Ectodermal cell (in vitro differentiated cells): ENCODE data around the gene SCUBE1.
"Not testable (repeated sequence)": the region's sequence is repeated elsewhere in the genome, so short reads cannot be mapped to it uniquely, and the experiment has no call there.

Source experiments
- H3K27ac ChIP-seq: 2 replicates; pipeline ENCODE4 v1.7.0; 2013; ENCODE audit warnings: mild to moderate bottlenecking, low read depth, low read length; ENCODE audit not compliant: insufficient read depth, poor library complexity, severe bottlenecking
- H3K27me3 ChIP-seq: 2 replicates; pipeline ENCODE4 v1.7.0; 2013; ENCODE audit warnings: mild to moderate bottlenecking, low read length; ENCODE audit not compliant: insufficient read depth, control insufficient read depth, poor library complexity, severe bottlenecking
- H3K36me3 ChIP-seq: one replicate; pipeline ENCODE4 v1.7.0; 2013; ENCODE audit warnings: low read length; ENCODE audit not compliant: control insufficient read depth, insufficient read depth
- H3K4me1 ChIP-seq: one replicate; pipeline ENCODE4 v1.7.0; 2013; ENCODE audit warnings: low read length; ENCODE audit not compliant: control insufficient read depth, insufficient read depth
- H3K4me3 ChIP-seq: 2 replicates; pipeline ENCODE4 v1.7.0; 2013; ENCODE audit warnings: low read depth, low read length, control low read depth; ENCODE audit not compliant: insufficient read depth
- H3K9me3 ChIP-seq: 2 replicates; pipeline ENCODE4 v1.7.0; 2013; ENCODE audit warnings: mild to moderate bottlenecking, low read length, moderate library complexity; ENCODE audit not compliant: control insufficient read depth
- WGBS, 2 experiments: methylation state at CpG; one replicate each; pipeline ENCODE4 v1.1.7; 2013; ENCODE audit warnings: missing lambda C conversion rate in 2 of 2; 5-methylcytosine and 5-hydroxymethylcytosine counted together

SCUBE1 gene

GRCh38 chr22:43287441-43287840 lies 55.7 kb downstream of the SCUBE1 start:
- Histone ChIP-seq H3K4me3 (no peak overlapping the region), H3K4me1 (peaks cover 12% of the 10 kb centered on the region), H3K27ac (no peak overlapping the region), H3K36me3 (no peaks in the 10 kb centered on the region), H3K9me3 (no peaks in the 10 kb centered on the region), H3K27me3 (no peaks in the 10 kb centered on the region)
- 84 to 85% methylated on average over 4 of the region's 4 CpGs for WGBS, 2 experiments

DNA sequence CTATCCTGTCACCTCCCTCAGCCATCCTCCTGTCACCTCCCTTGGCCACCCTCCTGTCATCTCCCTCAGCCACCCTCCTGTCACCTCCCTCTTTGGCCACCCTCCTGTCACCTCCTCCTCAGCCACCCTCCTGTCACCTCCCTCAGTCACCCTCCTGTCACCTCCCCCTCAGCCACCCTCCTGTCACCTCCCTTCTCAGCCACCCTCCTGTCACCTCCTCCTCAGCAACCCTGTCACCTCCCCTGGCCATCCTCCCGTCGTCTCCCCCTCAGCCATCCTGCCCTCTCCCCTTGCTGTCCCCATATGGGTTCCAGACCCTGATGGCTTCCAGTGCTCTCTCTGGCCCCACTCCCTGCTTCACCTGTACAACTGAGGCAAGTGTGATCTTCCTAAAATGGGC lies 61.8 kb downstream of the SCUBE1 start:
- Histone ChIP-seq H3K4me3 (no peak overlapping the region), H3K36me3 (no peaks in the 10 kb centered on the region), H3K27ac (no peak overlapping the region), H3K4me1 (peaks cover 12% of the 10 kb centered on the region), H3K9me3 (no peaks in the 10 kb centered on the region), H3K27me3 (peaks cover 3% of the 10 kb centered on the region)
- 92 to 96% methylated on average over 2 of the region's 2 CpGs for WGBS, 2 experiments

DNA sequence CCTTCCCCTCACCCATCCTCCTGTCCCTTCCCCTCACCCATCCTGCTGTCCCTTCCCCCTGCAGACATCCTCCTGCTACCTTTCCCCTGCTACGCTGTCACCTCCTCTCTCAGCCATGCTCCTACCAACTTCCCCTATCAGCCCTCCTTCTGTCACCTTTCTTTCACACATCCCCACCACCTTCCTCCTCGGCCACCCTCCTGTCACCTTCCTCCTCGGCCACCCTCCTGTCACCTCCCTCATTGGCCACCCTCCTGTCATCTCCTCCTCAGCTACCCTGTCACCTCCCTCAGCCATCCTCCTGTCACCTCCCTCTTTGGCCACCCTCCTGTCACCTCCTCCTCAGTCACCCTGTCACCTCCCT lies 62.7 kb downstream of the SCUBE1 start:
- not testable (repeated sequence) for H3K9me3 ChIP-seq, H3K27me3 ChIP-seq, H3K36me3 ChIP-seq, H3K4me3 ChIP-seq, H3K27ac ChIP-seq
- peaks cover 21% of the 10 kb centered on the region for H3K4me1 ChIP-seq
- WGBS, 2 experiments, result 75 to 87% methylated on average over 3 of the region's 3 CpGs

DNA sequence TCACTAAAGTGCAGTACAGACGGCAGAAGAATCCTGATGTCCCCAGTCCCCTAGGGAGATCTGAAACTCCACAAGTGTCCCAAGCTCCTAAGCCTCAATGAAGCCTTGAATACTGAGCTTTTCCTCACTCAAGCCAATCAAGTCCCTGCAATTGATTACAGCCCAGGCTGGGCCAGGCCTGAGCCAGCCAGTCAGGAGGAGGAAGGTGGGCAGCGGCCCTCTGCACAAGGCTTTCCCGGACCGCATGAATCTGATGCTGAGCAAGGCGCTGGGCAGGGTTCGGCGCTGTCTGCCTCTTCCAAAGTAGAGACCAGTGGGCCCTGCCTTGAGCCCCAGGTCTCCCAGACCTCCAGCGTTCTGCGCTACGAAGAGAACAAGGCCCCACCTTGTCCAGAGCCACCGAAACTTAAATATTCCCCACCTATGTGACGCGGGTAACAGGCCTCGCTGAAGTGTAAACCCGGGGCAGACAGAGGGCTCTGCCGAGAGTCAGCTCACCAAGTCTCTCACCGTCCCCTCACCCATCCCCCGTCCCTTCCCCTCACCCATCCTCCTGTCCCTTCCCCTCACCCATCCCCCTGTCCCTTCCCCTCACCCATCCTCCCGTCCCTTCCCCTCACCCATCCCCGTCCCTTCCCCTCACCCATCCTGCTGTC lies 63.2 kb downstream of the SCUBE1 start:
- WGBS, 2 experiments, result 56 to 60% methylated on average over 20 of the region's 20 CpGs
- peaks cover 6% of the 10 kb centered on the region for H3K27me3 ChIP-seq
- H3K9me3 ChIP-seq, result no peaks in the 10 kb centered on the region
- peaks cover 24% of the 10 kb centered on the region for H3K4me1 ChIP-seq
- no peak overlapping the region for H3K4me3 ChIP-seq
- no peaks in the 10 kb centered on the region for H3K36me3 ChIP-seq
- no peak overlapping the region for H3K27ac ChIP-seq

DNA sequence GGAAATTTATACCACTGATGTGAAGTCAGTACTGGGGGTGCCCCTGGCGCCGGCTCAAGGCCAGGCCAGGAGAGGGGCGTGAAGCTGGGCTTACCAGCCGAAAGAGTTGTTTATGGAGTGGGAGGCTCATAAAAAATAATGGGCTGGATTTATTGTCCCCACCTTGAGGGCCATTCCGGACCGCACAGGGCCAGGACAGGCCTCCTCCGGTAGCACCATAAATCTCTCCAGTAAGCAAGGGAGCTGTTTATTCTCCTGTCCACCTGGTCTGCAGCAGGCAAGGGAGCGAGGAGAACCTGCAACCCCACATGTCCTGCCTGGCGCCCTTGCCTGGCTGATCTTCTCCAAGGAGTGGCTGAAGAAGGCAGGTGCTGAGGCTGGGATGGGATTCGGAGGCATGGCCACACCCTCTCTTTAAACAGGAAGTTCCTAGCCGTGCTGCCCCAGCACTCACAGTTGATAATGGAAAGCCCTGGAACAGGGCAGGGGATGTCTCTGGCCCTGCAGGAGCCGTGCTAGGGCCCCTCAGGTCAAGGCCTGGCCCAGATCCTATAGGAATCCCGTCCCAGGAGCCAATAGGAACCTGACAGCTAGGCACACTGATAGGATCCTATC lies 65.1 kb downstream of the SCUBE1 start:
- H3K36me3 ChIP-seq, result no peaks in the 10 kb centered on the region
- WGBS, 2 experiments, result 87 to 88% methylated on average over 13 of the region's 13 CpGs
- H3K4me1 ChIP-seq, result peaks cover 24% of the 10 kb centered on the region
- H3K27me3 ChIP-seq, result peaks cover 6% of the 10 kb centered on the region
- H3K4me3 ChIP-seq, result no peak overlapping the region
- no peak overlapping the region for H3K27ac ChIP-seq
- H3K9me3 ChIP-seq, result no peaks in the 10 kb centered on the region

DNA sequence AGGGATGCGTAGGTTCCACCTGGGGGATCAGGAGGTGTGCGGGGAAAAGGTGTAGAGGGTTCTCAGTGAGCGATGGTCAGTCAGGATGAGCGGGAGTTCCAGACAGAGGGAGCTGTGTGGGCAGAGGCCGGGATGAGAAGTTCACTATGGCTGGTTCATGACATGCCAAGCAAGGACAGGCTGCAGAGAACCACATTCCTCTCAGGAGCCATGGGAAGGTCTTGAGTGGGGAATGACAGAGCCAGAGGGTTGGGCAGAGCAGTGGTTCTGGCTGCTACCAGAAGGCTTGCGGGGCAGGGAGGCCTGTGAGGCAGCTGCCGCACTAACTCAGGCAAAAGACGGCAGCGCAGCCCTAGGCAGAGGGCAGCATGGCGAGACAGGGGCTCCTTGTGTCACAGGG lies 66.1 kb downstream of the SCUBE1 start:
- H3K36me3 ChIP-seq, result no peaks in the 10 kb centered on the region
- H3K27ac ChIP-seq, result no peak overlapping the region
- peaks cover 6% of the 10 kb centered on the region for H3K27me3 ChIP-seq
- peaks cover 24% of the 10 kb centered on the region for H3K4me1 ChIP-seq
- H3K4me3 ChIP-seq, result no peak overlapping the region
- 96 to 98% methylated on average over 10 of the region's 10 CpGs for WGBS, 2 experiments
- H3K9me3 ChIP-seq, result no peaks in the 10 kb centered on the region

- Histone ChIP-seq H3K36me3 (no peaks in the 10 kb centered on the region), H3K4me3 (no peak overlapping the region), H3K9me3 (no peaks in the 10 kb centered on the region), H3K4me1 (peaks cover 24% of the 10 kb centered on the region), H3K27me3 (peaks cover 3% of the 10 kb centered on the region), H3K27ac (no peak overlapping the region)
- 89 to 92% methylated on average over 12 of the region's 12 CpGs for WGBS, 2 experiments
These were observed 66.9 kb downstream of the SCUBE1 start for GRCh38 chr22:43276321-43276720.

GRCh38 chr22:43275545-43276317 lies 67.4 kb downstream of the SCUBE1 start:
- 50 to 51% methylated on average over 19 of the region's 19 CpGs for WGBS, 2 experiments
- no peak overlapping the region for H3K27ac ChIP-seq
- H3K4me3 ChIP-seq, result no peak overlapping the region
- H3K4me1 ChIP-seq, result peaks cover 24% of the 10 kb centered on the region
- no peaks in the 10 kb centered on the region for H3K36me3 ChIP-seq
- no peaks in the 10 kb centered on the region for H3K9me3 ChIP-seq
- H3K27me3 ChIP-seq, result peaks cover 3% of the 10 kb centered on the region

GRCh38 chr22:43274595-43275240 lies 68.5 kb downstream of the SCUBE1 start:
- H3K27ac ChIP-seq, result no peak overlapping the region
- WGBS, 2 experiments, result 86 to 88% methylated on average over 25 of the region's 25 CpGs
- H3K4me1 ChIP-seq, result peaks cover 17% of the 10 kb centered on the region
- H3K4me3 ChIP-seq, result no peak overlapping the region
- no peaks in the 10 kb centered on the region for H3K9me3 ChIP-seq
- no peaks in the 10 kb centered on the region for H3K36me3 ChIP-seq
- peaks cover 3% of the 10 kb centered on the region for H3K27me3 ChIP-seq

- Histone ChIP-seq H3K4me1 (peaks cover 19% of the 10 kb centered on the region), H3K9me3 (no peaks in the 10 kb centered on the region), H3K27me3 (peaks cover 3% of the 10 kb centered on the region), H3K36me3 (no peaks in the 10 kb centered on the region), H3K27ac (no peak overlapping the region), H3K4me3 (no peak overlapping the region)
- 31 to 35% methylated on average over 8 to 9 of the region's 9 CpGs for WGBS, 2 experiments
These were observed 69.2 kb downstream of the SCUBE1 start for GRCh38 chr22:43273902-43274484.
